MM.1S (cell line): ENCODE results near the gene KCNIP1.

Experiments used
- DNase-seq: peaks from one replicate; pipeline ENCODE4 v3.0.0-alpha.2; 2015
- H2AFZ ChIP-seq: fragments of 300-600 bp; sonication (generic); 2 replicates; pipeline ENCODE4 v1.6.0; 2016; ENCODE audit warnings: antibody characterized with exemption, low read length
- H3F3A ChIP-seq: fragments of 300-600 bp; sonication (generic); 2 replicates; pipeline ENCODE4 v1.6.1; 2016; ENCODE audit warnings: mild to moderate bottlenecking, antibody characterized with exemption, low read length, moderate library complexity, mixed read lengths; ENCODE audit not compliant: insufficient read depth
- H3K27ac ChIP-seq: fragments of 300-600 bp; sonication (generic); 2 replicates; pipeline ENCODE4 v1.5.1; 2016; ENCODE audit warnings: mild to moderate bottlenecking, low read length
- H3K27me3 ChIP-seq: fragments of 300-600 bp; sonication (generic); replicated peaks from 2 replicates; pipeline ENCODE4 v1.6.0; 2016; ENCODE audit warnings: low read length; ENCODE audit not compliant: insufficient read depth
- H3K36me3 ChIP-seq: fragments of 300-600 bp; sonication (generic); replicated peaks from 2 replicates; pipeline ENCODE4 v1.6.1; 2016; ENCODE audit warnings: mild to moderate bottlenecking, low read length, mixed read lengths; ENCODE audit not compliant: insufficient read depth
- H3K4me1 ChIP-seq: fragments of 300-600 bp; sonication (generic); 2 replicates; pipeline ENCODE4 v1.6.1; 2016; ENCODE audit warnings: low read length, mixed read lengths
- H3K4me2 ChIP-seq: fragments of 300-600 bp; sonication (generic); 2 replicates; pipeline ENCODE4 v1.6.0; 2016; ENCODE audit warnings: low read depth, low read length
- H3K4me3 ChIP-seq: fragments of 300-600 bp; sonication (generic); 2 replicates; pipeline ENCODE4 v1.5.1; 2016; ENCODE audit warnings: low read length, mixed read lengths
- H3K79me2 ChIP-seq: fragments of 300-600 bp; sonication (generic); 2 replicates; pipeline ENCODE4 v1.6.1; 2016; ENCODE audit warnings: mixed run types, low read length, mixed read lengths
- H3K9ac ChIP-seq: fragments of 300-600 bp; sonication (generic); 2 replicates; pipeline ENCODE4 v1.6.1; 2016; ENCODE audit warnings: low read length, mixed read lengths
- H3K9me2 ChIP-seq: fragments of 300-600 bp; sonication (generic); replicated peaks from 2 replicates; pipeline ENCODE4 v1.6.1; 2016; ENCODE audit warnings: mild to moderate bottlenecking, low read length, mixed read lengths; ENCODE audit not compliant: insufficient read depth
- H3K9me3 ChIP-seq: fragments of 300-600 bp; sonication (generic); replicated peaks from 2 replicates; pipeline ENCODE4 v1.6.1; 2016; ENCODE audit warnings: mild to moderate bottlenecking, low read length, mixed read lengths; ENCODE audit not compliant: insufficient read depth
- H4K20me1 ChIP-seq: fragments of 300-600 bp; sonication (generic); 2 replicates; pipeline ENCODE4 v1.6.1; 2016; ENCODE audit warnings: mild to moderate bottlenecking, low read length, moderate library complexity, mixed read lengths; ENCODE audit not compliant: insufficient read depth
- EZH2 ChIP-seq: fragments of 300-600 bp; sonication (generic); optimal IDR thresholded peaks from 2 replicates; pipeline ENCODE3; 2017; ENCODE audit warnings: low read depth, mild to moderate bottlenecking, antibody characterized with exemption, low read length, mixed read lengths
- EZH2phosphoT487 ChIP-seq: fragments of 300-600 bp; sonication (generic); IDR thresholded peaks from 2 replicates; pipeline ENCODE4 v1.6.1; 2018; ENCODE audit warnings: antibody characterized with exemption, low read length
- TF ChIP-seq, protein P1 (sequence below): fragments of 300-600 bp; sonication (generic); IDR thresholded peaks from 2 replicates; pipeline ENCODE4 v1.5.1; 2016; ENCODE audit warnings: antibody characterized with exemption, low read length, mixed read lengths

The KCNIP1 gene

GRCh38 chr5:170498811-170499351 is 4.9 kb upstream of the KCNIP1 start:
- Histone ChIP-seq H3K27ac (no peak overlapping the region), H3K79me2 (no peaks in the 10 kb centered on the region), H4K20me1 (no peaks in the 10 kb centered on the region), H3K27me3 (no peaks in the 10 kb centered on the region), H3K4me1 (no peaks in the 10 kb centered on the region), H3K4me3 (no peak overlapping the region), H3K4me2 (no peak overlapping the region), H3K9me3 (no peaks in the 10 kb centered on the region), H3K9me2 (no peaks in the 10 kb centered on the region), H3K36me3 (no peaks in the 10 kb centered on the region), H3K9ac (no peak overlapping the region), H3F3A (no peaks in the 10 kb centered on the region), H2AFZ (no peak overlapping the region)
- TF ChIP-seq, protein P1, sequence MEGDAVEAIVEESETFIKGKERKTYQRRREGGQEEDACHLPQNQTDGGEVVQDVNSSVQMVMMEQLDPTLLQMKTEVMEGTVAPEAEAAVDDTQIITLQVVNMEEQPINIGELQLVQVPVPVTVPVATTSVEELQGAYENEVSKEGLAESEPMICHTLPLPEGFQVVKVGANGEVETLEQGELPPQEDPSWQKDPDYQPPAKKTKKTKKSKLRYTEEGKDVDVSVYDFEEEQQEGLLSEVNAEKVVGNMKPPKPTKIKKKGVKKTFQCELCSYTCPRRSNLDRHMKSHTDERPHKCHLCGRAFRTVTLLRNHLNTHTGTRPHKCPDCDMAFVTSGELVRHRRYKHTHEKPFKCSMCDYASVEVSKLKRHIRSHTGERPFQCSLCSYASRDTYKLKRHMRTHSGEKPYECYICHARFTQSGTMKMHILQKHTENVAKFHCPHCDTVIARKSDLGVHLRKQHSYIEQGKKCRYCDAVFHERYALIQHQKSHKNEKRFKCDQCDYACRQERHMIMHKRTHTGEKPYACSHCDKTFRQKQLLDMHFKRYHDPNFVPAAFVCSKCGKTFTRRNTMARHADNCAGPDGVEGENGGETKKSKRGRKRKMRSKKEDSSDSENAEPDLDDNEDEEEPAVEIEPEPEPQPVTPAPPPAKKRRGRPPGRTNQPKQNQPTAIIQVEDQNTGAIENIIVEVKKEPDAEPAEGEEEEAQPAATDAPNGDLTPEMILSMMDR: no peak
- no peak for TF ChIP-seq EZH2phosphoT487
- no peak for TF ChIP-seq EZH2
- DNase-seq: no peak

DNA sequence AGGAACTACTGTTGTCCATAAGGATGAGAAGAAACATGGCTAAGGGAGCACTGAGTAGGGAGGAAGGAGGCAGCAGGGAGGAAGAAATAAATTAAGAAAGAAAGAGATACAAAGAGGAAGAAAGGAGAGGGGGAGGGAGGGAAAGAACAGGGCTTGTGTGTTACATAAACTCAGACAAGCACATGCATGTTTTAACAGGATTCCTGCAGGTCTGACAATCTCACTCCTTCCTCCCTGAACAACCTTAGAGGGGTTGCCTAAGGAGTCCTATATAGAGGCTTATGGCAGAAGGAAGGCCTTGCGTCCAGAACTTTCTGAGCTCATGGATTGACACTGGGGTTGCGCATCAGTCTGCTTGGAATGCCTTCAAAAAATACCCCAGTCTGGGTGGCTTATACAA is 4.2 kb upstream of the KCNIP1 start:
- H3K27ac ChIP-seq: no peak overlapping the region
- H4K20me1 ChIP-seq: no peaks in the 10 kb centered on the region
- no peaks in the 10 kb centered on the region for H3K9me2 ChIP-seq
- no peak overlapping the region for H3K9ac ChIP-seq
- no peak for DNase-seq
- H3K9me3 ChIP-seq: no peaks in the 10 kb centered on the region
- H3K4me2 ChIP-seq: no peak overlapping the region
- no peaks in the 10 kb centered on the region for H3K4me1 ChIP-seq
- H3K27me3 ChIP-seq: no peaks in the 10 kb centered on the region
- H2AFZ ChIP-seq: no peak overlapping the region
- TF ChIP-seq EZH2phosphoT487: no peak
- TF ChIP-seq, protein P1: no peak
- no peak for TF ChIP-seq EZH2
- H3K79me2 ChIP-seq: no peaks in the 10 kb centered on the region
- no peaks in the 10 kb centered on the region for H3F3A ChIP-seq
- H3K36me3 ChIP-seq: no peaks in the 10 kb centered on the region
- no peak overlapping the region for H3K4me3 ChIP-seq

- no peaks in the 10 kb centered on the region for H3K9me2 ChIP-seq
- H3F3A ChIP-seq: no peaks in the 10 kb centered on the region
- no peak overlapping the region for H3K4me2 ChIP-seq
- no peak overlapping the region for H3K4me3 ChIP-seq
- TF ChIP-seq, protein P1: no peak
- no peak for TF ChIP-seq EZH2phosphoT487
- no peak for TF ChIP-seq EZH2
- no peaks in the 10 kb centered on the region for H3K36me3 ChIP-seq
- no peak overlapping the region for H2AFZ ChIP-seq
- no peaks in the 10 kb centered on the region for H3K27me3 ChIP-seq
- DNase-seq: no peak
- H3K9ac ChIP-seq: no peak overlapping the region
- no peaks in the 10 kb centered on the region for H3K79me2 ChIP-seq
- H4K20me1 ChIP-seq: no peaks in the 10 kb centered on the region
- H3K27ac ChIP-seq: no peak overlapping the region
- no peaks in the 10 kb centered on the region for H3K4me1 ChIP-seq
- H3K9me3 ChIP-seq: no peaks in the 10 kb centered on the region
These were observed 2.5 kb upstream of the KCNIP1 start for GRCh38 chr5:170501361-170501760.
